Esophagus squamous epithelium (tissue), 5 donors: ENCODE results near the gene PDE10A. TPM values are rescaled to one million over a fixed set of nuclear protein-coding genes. Genes with fewer than 3 reads are reported as not detected.

Source experiments
- DNase-seq: peaks from one replicate; lab custom pipeline; 2025; lab: John Stamatoyannopoulos, UW
- H3K27ac ChIP-seq, 4 donors: fragments of 200-600 bp; sonication (generic); one replicate each; pipeline ENCODE4 v1.5.1; 2016 to 2019; ENCODE audit warnings: mild to moderate bottlenecking in 1 of 4
- H3K27me3 ChIP-seq, 4 donors: fragments of 200-600 bp; sonication (generic); 1 replicate in 3 of 4; 2 replicates in 1 of 4; pipeline versions ENCODE4 v1.5.1 to v1.6.0; 2017 to 2021; ENCODE audit warnings: antibody characterized with exemption in 1 of 4
- H3K36me3 ChIP-seq, 3 donors: fragments of 200-600 bp; sonication (generic); one replicate each; pipeline ENCODE4 v1.5.1; 2016 to 2019
- H3K4me1 ChIP-seq, 3 donors: fragments of 200-600 bp; sonication (generic); one replicate each; pipeline ENCODE4 v1.5.1; 2017 to 2019
- H3K4me3 ChIP-seq, 4 donors: fragments of 200-600 bp; sonication (generic); 1 replicate in 3 of 4; 2 replicates in 1 of 4; pipeline ENCODE4 v1.5.1; 2016 to 2019; ENCODE audit warnings: mild to moderate bottlenecking in 2 of 4, moderate library complexity in 1 of 4
- H3K9me3 ChIP-seq, 3 donors: fragments of 200-600 bp; sonication (generic); one replicate each; pipeline ENCODE4 v1.5.1; 2016 to 2019
- POLR2A ChIP-seq, 4 donors: fragments of 450-650 bp; IDR thresholded peaks; one replicate each; pipeline ENCODE4 v1.6.1; 2017; ENCODE audit warnings: antibody characterized with exemption in 4 of 4, mild to moderate bottlenecking in 4 of 4, moderate library complexity in 3 of 4
- WGBS, 2 donors: methylation state at CpG; one replicate each; pipeline ENCODE4 v1.1.5; 2018; 5-methylcytosine and 5-hydroxymethylcytosine counted together
- intact Hi-C: fragments of 100-400 bp; cut with DNase I; formaldehyde crosslinking; loops from one replicate; pipeline ENCODE4 v1.15.0; 2022
- total RNA-seq, 4 donors: library from RNA; depleted of rRNA; stranded (reverse); fragments of >200 nt; gene quantifications; one replicate each; pipeline ENCODE4 v1.1.0, GENCODE V29; 2016
- TF ChIP-seq, protein P1 (sequence below), 6 experiments: fragments of 450-650 bp in 4 of 6; fragments of 200-600 bp in 2 of 6; sonication (generic) in 2 of 6; IDR thresholded peaks; one replicate each; pipeline ENCODE4 v1.5.1; 2016 to 2019; ENCODE audit warnings: antibody characterized with exemption in 6 of 6, mild to moderate bottlenecking in 4 of 6, moderate library complexity in 4 of 6
- donor health status: DM: yes; HTN: yes; CAD: no.

The PDE10A gene
- total RNA-seq, 4 donors from 2014 or later: 0.27 to 3.1 (median 1.4) TPM

DNA sequence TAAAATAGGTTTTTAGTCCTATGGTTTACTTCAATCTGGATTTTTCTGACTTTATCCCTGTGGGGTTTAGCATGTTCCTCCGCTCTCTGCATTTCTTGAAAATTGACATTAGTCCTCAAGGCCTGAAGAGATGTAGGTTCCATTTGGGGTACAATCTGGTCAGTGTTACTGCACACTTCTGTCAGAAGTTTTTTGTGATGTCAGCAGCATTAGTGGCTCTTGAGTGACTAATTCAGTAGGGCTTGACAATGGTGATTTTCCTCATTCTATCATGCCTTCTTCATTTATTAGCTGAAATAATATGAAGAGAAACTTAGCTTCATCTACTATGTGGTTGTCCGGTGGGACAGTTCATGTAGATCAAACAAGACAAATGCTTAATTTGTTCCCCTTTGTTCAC is 114.6 kb downstream of the PDE10A start:
- Histone ChIP-seq H3K4me1 (peaks cover 0 to 16% (median 0%) of the 10 kb centered on the region in 3 donors), H3K27me3 (no peaks in the 10 kb centered on the region), H3K4me3 (no peak overlapping the region), H3K9me3 (no peaks in the 10 kb centered on the region), H3K36me3 (no peaks in the 10 kb centered on the region), H3K27ac (no peak overlapping the region)
- TF ChIP-seq, protein P1, sequence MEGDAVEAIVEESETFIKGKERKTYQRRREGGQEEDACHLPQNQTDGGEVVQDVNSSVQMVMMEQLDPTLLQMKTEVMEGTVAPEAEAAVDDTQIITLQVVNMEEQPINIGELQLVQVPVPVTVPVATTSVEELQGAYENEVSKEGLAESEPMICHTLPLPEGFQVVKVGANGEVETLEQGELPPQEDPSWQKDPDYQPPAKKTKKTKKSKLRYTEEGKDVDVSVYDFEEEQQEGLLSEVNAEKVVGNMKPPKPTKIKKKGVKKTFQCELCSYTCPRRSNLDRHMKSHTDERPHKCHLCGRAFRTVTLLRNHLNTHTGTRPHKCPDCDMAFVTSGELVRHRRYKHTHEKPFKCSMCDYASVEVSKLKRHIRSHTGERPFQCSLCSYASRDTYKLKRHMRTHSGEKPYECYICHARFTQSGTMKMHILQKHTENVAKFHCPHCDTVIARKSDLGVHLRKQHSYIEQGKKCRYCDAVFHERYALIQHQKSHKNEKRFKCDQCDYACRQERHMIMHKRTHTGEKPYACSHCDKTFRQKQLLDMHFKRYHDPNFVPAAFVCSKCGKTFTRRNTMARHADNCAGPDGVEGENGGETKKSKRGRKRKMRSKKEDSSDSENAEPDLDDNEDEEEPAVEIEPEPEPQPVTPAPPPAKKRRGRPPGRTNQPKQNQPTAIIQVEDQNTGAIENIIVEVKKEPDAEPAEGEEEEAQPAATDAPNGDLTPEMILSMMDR (IDR thresholded peaks at IDR 0.05): no peak
- TF ChIP-seq POLR2A (IDR thresholded peaks at IDR 0.05): no peak
- WGBS, 2 donors: 83 to 93% methylated on average over 2 of the region's 2 CpGs
- intact Hi-C loops: no loop called here
- no peak for DNase-seq

DNA sequence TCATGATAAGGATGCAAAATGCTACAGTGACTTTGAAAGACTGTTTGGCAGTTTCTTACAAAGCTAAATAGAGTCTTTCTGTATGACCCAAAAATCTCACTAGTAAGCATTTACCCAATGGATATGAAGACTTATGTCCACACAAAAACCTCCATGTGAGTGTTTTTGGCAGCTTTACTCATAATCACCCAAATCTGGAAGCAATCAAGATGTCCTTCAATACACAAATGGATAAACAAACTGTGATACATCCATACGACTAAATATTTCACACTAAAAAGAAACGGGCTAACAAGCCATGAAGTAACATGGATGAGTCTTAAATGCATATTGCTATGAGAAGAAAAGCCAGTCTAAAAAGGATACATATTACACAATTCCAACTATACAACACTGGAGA is 117.2 kb downstream of the PDE10A start:
- Histone ChIP-seq H3K36me3 (no peaks in the 10 kb centered on the region), H3K27ac (no peak overlapping the region), H3K27me3 (no peaks in the 10 kb centered on the region), H3K9me3 (no peaks in the 10 kb centered on the region), H3K4me1 (no peaks in the 10 kb centered on the region), H3K4me3 (no peak overlapping the region)
- WGBS, 2 donors: 48 to 65% methylated on average over 2 of the region's 2 CpGs
- TF ChIP-seq, protein P1 (IDR thresholded peaks at IDR 0.05): no peak
- TF ChIP-seq POLR2A (IDR thresholded peaks at IDR 0.05): no peak
- intact Hi-C loops: no loop called here
- no peak for DNase-seq

DNA sequence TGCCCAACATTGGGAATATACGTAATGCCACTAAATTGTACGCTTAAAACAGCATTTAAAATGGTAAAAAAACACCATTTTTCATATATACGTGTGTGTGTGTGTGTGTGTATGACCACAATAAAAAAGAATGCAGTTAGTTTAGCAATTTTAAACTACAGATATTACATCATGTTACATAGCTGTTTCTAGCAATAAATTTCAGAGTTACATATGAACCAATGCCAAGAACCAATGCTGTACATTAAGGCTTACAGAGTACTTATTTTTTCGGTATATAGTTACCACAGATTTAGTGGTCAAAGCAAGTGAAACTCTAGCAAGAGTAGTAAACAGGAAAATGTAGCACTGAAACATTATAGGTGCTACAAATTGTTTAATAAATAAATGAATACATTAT is 119.3 kb downstream of the PDE10A start:
- Histone ChIP-seq H3K4me1 (no peaks in the 10 kb centered on the region), H3K9me3 (no peaks in the 10 kb centered on the region), H3K36me3 (no peaks in the 10 kb centered on the region), H3K27me3 (no peaks in the 10 kb centered on the region), H3K4me3 (no peak overlapping the region), H3K27ac (no peak overlapping the region)
- WGBS, 2 donors: 64 to 88% methylated on average over 4 of the region's 4 CpGs
- TF ChIP-seq POLR2A (IDR thresholded peaks at IDR 0.05): no peak
- TF ChIP-seq, protein P1 (IDR thresholded peaks at IDR 0.05): no peak
- no peak for DNase-seq
- intact Hi-C loops: no loop called here

DNA sequence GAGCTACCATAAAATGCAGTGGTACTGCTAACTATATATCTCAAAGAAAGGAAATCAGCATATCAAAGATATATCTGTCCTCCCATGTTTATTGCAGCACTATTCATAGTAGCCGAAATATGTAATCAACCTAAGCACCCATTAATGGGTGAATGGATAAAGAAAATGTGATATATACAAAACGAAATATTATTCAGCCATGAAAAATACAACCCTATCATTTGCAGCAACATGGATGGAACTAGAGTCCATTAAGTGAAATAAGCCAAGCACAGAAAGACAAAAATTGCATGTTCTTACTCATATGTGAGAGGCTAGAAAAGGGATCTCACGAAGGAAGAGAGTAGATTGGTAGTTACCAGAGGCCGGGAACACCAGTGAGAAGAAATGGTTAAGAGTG is 126.1 kb downstream of the PDE10A start:
- WGBS, 2 donors: 83 to 86% methylated on average over 4 of the region's 4 CpGs
- H3K27ac ChIP-seq: no peak overlapping the region
- H3K9me3 ChIP-seq: no peaks in the 10 kb centered on the region
- TF ChIP-seq, protein P1 (IDR thresholded peaks at IDR 0.05): no peak
- no peak for TF ChIP-seq POLR2A (IDR thresholded peaks at IDR 0.05)
- H3K27me3 ChIP-seq: no peaks in the 10 kb centered on the region
- H3K4me3 ChIP-seq: no peak overlapping the region
- no peaks in the 10 kb centered on the region for H3K4me1 ChIP-seq
- intact Hi-C loops: no loop called here
- no peaks in the 10 kb centered on the region for H3K36me3 ChIP-seq
- DNase-seq: no peak

DNA sequence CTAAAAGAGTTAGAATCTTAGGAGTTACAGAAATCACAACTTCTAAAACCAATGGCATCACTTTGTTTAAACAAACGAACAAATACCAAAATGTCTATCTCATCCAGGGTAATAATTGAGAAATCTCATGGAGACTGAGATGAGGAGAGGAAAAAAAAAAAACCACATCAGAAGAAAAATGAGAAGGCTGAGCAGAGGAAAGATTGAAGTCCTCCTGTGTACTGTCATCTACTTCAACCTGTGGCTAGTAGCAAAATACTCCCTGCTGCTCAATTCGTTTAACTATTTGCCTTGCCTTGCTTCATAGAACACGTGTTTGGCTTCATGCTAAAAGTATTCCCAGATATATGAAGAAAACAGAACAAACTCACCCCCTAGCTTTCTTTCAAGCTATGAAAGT is 143.7 kb downstream of the PDE10A start:
- H3K36me3 ChIP-seq: no peaks in the 10 kb centered on the region
- no peaks in the 10 kb centered on the region for H3K9me3 ChIP-seq
- H3K27me3 ChIP-seq: no peaks in the 10 kb centered on the region
- H3K4me3 ChIP-seq: no peak overlapping the region
- no peak overlapping the region for H3K27ac ChIP-seq
- intact Hi-C loops: no loop called here
- H3K4me1 ChIP-seq: no peaks in the 10 kb centered on the region
- DNase-seq: no peak
- no peak for TF ChIP-seq POLR2A (IDR thresholded peaks at IDR 0.05)
- TF ChIP-seq, protein P1 (IDR thresholded peaks at IDR 0.05): no peak
- WGBS, 2 donors: 74 to 77% methylated on average over 3 of the region's 3 CpGs
